HG03558 (cell line): Measurements from ENCODE around the gene OR2W1.

Experiments used
- ATAC-seq: cut with Tn5 transposase; IDR thresholded peaks from one replicate; pipeline ENCODE4 v1.9.1; 2021; ENCODE audit warnings: moderate number of reproducible peaks; ENCODE audit not compliant: unreplicated experiment; ENCODE audit errors: extremely low read depth

The OR2W1 gene

DNA sequence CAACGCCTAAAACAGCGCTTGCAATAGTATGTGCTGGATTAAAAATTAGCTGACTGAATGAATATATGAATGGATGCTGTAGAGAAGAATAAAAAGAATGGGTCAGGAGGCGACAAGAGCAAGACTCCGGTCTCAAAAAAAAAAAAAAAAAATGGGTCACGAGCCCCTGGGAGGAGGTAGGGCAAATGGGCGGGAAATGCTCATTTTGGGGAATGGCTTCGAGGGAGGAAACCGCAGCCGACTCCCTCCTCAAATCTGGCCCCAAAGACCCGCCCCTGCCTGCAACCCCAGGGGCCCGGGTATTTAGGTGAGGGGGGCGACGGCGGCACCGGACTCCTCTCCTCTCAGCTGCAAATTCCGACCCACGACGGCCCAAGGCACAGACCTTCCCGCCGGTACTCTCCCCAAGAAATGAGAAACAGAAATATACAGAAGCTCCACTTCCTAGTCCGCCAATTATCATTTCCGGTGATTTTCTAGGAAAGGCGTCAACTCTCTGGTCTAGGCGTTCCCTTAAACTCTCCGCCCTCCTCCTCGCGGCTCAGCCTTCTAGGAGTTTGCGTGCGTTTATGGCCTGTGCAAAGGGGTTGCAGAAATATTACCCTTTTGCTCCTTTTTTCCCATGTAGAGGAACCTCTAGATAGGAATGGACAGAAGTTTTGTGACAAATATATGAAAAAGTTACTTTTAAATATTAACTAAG, 39.6 kb downstream of the OR2W1 start, which contains the start of gene ZNF311:
Gene ZNF311, minus strand, starts transcription at position 133 of the 703 bp plus-strand sequence. CDS start 1,361 bp downstream, outside the sequence.
- no peak for ATAC-seq

- ATAC-seq = no peak
Measured at GRCh38 chr6:28996844-28997510, 48.0 kb downstream of the OR2W1 start.

GRCh38 chr6:28995093-28995650, 49.8 kb downstream of the OR2W1 start:
- ATAC-seq = no peak
